SK-N-SH treated with all-trans-retinoic acid at 6 μM for 48 hours (cell line): ENCODE data around the gene PNO1.
A peak's percentile ranks its signal among the peaks of the same experiment; 100 is the strongest.

Experiments used
- ATAC-seq: fragments of 200-7000 bp; cut with Tn5 transposase; 3 replicates; pipeline ENCODE4 v1.9.1; 2020; ENCODE audit warnings: mild to moderate bottlenecking, moderate library complexity
- ARNTL ChIP-seq: fragments of 450-650 bp; formaldehyde crosslinking; IDR thresholded peaks from 2 replicates; pipeline ENCODE4 v1.5.0; 2020; ENCODE audit warnings: low read depth, mild to moderate bottlenecking, moderate library complexity, borderline replicate concordance
- CSDC2 ChIP-seq: fragments of 250-450 bp; sonication (Bioruptor Pico); IDR thresholded peaks from 2 replicates; pipeline ENCODE4 v1.5.0; 2020; ENCODE audit warnings: mild to moderate bottlenecking, moderate library complexity
- CSRNP3 ChIP-seq: fragments of 250-450 bp; sonication (Bioruptor Pico); IDR thresholded peaks from 2 replicates; pipeline ENCODE4 v1.5.1; 2021; ENCODE audit warnings: mild to moderate bottlenecking, moderate library complexity
- ESRRG ChIP-seq: fragments of 250-450 bp; sonication (Bioruptor Pico); IDR thresholded peaks from 2 replicates; pipeline ENCODE4 v1.6.1; 2021; ENCODE audit warnings: mild to moderate bottlenecking
- GLIS3 ChIP-seq: fragments of 250-450 bp; sonication (Bioruptor Pico); IDR thresholded peaks from 2 replicates; pipeline ENCODE4 v1.5.0; 2020; ENCODE audit warnings: mild to moderate bottlenecking, moderate library complexity
- OSR1 ChIP-seq: fragments of 250-450 bp; sonication (Bioruptor Pico); IDR thresholded peaks from 2 replicates; pipeline ENCODE4 v1.8.0; 2022; ENCODE audit warnings: moderate library complexity, mild to moderate bottlenecking, inconsistent platforms
- PATZ1 ChIP-seq: fragments of 250-450 bp; sonication (Bioruptor Pico); IDR thresholded peaks from 2 replicates; pipeline ENCODE4 v1.8.0; 2020; ENCODE audit warnings: mild to moderate bottlenecking, moderate library complexity, borderline replicate concordance
- POU6F1 ChIP-seq: fragments of 250-450 bp; sonication (Bioruptor Pico); IDR thresholded peaks from 2 replicates; pipeline ENCODE4 v1.8.0; 2021; ENCODE audit warnings: low read depth, mild to moderate bottlenecking, moderate library complexity, borderline replicate concordance
- PPARA ChIP-seq: fragments of 250-450 bp; sonication (Bioruptor Pico); IDR thresholded peaks from 2 replicates; pipeline ENCODE4 v1.5.0; 2020; ENCODE audit warnings: mild to moderate bottlenecking, borderline replicate concordance
- RARB ChIP-seq: fragments of 250-450 bp; sonication (Bioruptor Pico); IDR thresholded peaks from 2 replicates; pipeline ENCODE4 v1.8.0; 2021; ENCODE audit warnings: mild to moderate bottlenecking, moderate library complexity
- SNAI2 ChIP-seq: fragments of 250-450 bp; sonication (Bioruptor Pico); IDR thresholded peaks from 2 replicates; pipeline ENCODE4 v1.5.0; 2020; ENCODE audit warnings: mild to moderate bottlenecking, moderate library complexity
- TCF4 ChIP-seq: fragments of 250-450 bp; sonication (Bioruptor Pico); IDR thresholded peaks from 2 replicates; pipeline ENCODE4 v1.8.0; 2021; ENCODE audit warnings: mild to moderate bottlenecking, moderate library complexity, borderline replicate concordance
- TOX ChIP-seq: fragments of 250-450 bp; sonication (Bioruptor Pico); IDR thresholded peaks from 2 replicates; pipeline ENCODE4 v1.8.0; 2021; ENCODE audit warnings: mild to moderate bottlenecking, moderate library complexity, borderline replicate concordance
- TSHZ2 ChIP-seq: fragments of 250-450 bp; sonication (Bioruptor Pico); IDR thresholded peaks from 2 replicates; pipeline ENCODE4 v1.5.0; 2020; ENCODE audit warnings: mild to moderate bottlenecking, moderate library complexity
- ZC3H10 ChIP-seq: fragments of 250-450 bp; sonication (Bioruptor Pico); IDR thresholded peaks from 2 replicates; pipeline ENCODE4 v1.5.1; 2021; ENCODE audit warnings: mild to moderate bottlenecking, moderate library complexity
- ZFP3 ChIP-seq: fragments of 250-450 bp; sonication (Bioruptor Pico); IDR thresholded peaks from 2 replicates; pipeline ENCODE4 v1.5.0; 2020; ENCODE audit warnings: mild to moderate bottlenecking, moderate library complexity
- ZFP30 ChIP-seq: fragments of 450-650 bp; formaldehyde crosslinking; IDR thresholded peaks from 2 replicates; pipeline ENCODE4 v1.5.0; 2022; ENCODE audit warnings: mild to moderate bottlenecking, moderate library complexity
- ZNF565 ChIP-seq: fragments of 450-650 bp; formaldehyde crosslinking; conservative IDR thresholded peaks from 2 replicates; pipeline ENCODE4 v1.5.0; 2020; ENCODE audit warnings: low read depth, mild to moderate bottlenecking, moderate library complexity
- ZNF70 ChIP-seq: fragments of 450-650 bp; formaldehyde crosslinking; IDR thresholded peaks from 2 replicates; pipeline ENCODE4 v1.5.0; 2020; ENCODE audit warnings: mild to moderate bottlenecking, moderate library complexity
- ZNF8 ChIP-seq: fragments of 450-650 bp; formaldehyde crosslinking; IDR thresholded peaks from 2 replicates; pipeline ENCODE4 v1.5.0; 2020; ENCODE audit warnings: mild to moderate bottlenecking, moderate library complexity

Gene PNO1

GRCh38 chr2:68189991-68190784, 32.5 kb downstream of the PNO1 start:
- TF ChIP-seq ARNTL (no peak), TCF4 (CRISPR knock-in tag) (no peak), RARB (CRISPR knock-in tag) (no peak), OSR1 (no peak), TOX (CRISPR knock-in tag) (no peak), GLIS3 (CRISPR knock-in tag) (no peak)
- TF ChIP-seq, all 23 proteins: peak for 0
- no peak for ATAC-seq

GRCh38 chr2:68190991-68191731, 33.5 kb downstream of the PNO1 start:
- ATAC-seq: peak; percentile 60

More at GRCh38 chr2:68190991-68191731, 33.5 kb downstream of the PNO1 start:
- TF ChIP-seq ZNF70 (no peak), CSRNP3 (CRISPR knock-in tag) (no peak), ZFP3 (CRISPR knock-in tag) (no peak), RARB (CRISPR knock-in tag) (no peak), ZNF8 (no peak), ZNF565 (no peak), ZC3H10 (CRISPR knock-in tag) (no peak), ESRRG (CRISPR knock-in tag) (no peak), PATZ1 (CRISPR knock-in tag) (no peak), ZFP30 (CRISPR knock-in tag) (no peak), PPARA (CRISPR knock-in tag) (no peak), ARNTL (no peak), SNAI2 (no peak), CSDC2 (no peak), GLIS3 (CRISPR knock-in tag) (no peak), POU6F1 (CRISPR knock-in tag) (no peak), TCF4 (CRISPR knock-in tag) (no peak), TSHZ2 (CRISPR knock-in tag) (no peak)
- TF ChIP-seq, all 23 proteins: peak for 0
